Hematopoietic multipotent progenitor cell treated with erythropoietin and hydrocortisone succinate and interleukin-3 and kit ligand, for 4 days (in vitro differentiated cells): ENCODE data around the gene MRPL33.

Experiments
- DNase-seq: peaks from one replicate; pipeline ENCODE4 v3.0.0-alpha.2; 2015

Gene MRPL33

DNA sequence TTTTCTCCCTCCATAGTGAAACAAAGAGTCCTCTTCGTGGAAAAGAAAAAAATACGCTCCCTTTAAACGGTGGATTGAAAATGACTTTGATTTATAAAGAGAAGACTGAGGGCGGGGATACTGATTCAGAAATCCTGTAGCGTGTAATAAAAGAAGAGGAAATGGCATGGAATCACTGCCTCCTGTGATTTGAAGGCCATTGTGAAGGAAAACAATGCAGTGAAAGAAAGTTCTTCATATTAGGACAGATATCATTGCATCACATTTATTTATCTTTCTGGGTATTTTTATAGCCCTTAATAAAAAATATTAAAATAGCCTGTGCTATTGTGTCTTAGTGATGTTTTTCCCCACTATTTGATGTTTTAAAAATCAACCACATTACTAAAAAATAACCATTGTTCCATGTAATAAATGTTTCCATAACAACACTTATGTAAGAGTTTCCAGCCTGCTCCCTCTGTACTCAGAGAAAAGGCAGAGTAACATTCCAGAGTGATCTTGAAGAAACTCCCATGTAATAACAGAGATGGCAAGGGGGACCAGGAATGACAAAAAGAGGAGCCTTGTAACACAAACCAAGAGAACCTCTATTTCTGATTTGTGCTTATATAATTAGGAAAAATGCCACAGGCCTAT, 8.0 kb downstream of the MRPL33 start:
- DNase-seq: no peak

GRCh38 chr2:27781496-27781895, 10.0 kb downstream of the MRPL33 start:
- DNase-seq: no peak

DNA sequence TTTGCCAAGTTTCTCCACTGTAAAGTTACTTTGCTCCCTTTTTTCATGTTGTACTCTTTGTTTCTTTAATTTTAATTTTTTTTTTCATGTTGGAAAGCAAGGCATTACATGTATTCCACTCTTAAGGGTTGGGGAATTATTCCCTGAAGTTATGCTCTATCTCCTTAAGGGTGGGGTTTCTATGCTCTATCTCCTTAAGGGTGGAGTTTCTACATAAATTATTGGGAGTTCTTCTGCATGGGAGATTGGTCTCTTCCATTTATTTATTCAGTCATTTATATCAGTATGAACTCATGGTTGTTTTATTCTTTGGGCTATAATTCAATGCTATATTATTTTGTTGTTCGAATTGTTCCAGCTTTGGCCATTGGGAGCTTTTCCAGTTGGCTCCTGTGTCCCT, 11.2 kb downstream of the MRPL33 start:
- DNase-seq: no peak

GRCh38 chr2:27790796-27791195, 19.3 kb downstream of the MRPL33 start:
- no peak for DNase-seq

DNA sequence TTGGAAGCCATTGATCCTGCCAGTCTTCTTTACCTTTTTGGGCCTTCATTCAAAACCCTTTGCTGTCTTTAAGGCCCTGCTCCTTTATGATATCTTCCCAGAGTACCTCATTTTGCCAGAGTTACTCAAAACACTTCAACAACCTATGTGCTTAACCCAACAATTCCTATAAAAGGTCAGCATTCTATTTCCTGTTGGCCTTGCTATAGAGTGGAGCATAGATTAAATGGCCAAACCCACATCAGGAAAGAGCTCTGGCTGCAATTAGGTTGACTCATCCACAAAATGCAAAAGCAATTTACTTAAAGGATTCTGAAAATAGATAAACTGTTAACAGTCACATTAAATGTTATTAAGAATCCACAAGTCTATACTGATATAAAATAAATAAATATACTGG, 21.2 kb downstream of the MRPL33 start:
- no peak for DNase-seq

- no peak for DNase-seq
These were observed 23.7 kb downstream of the MRPL33 start for GRCh38 chr2:27795093-27795834.

GRCh38 chr2:27795868-27796277, 24.4 kb downstream of the MRPL33 start:
- no peak for DNase-seq

DNA sequence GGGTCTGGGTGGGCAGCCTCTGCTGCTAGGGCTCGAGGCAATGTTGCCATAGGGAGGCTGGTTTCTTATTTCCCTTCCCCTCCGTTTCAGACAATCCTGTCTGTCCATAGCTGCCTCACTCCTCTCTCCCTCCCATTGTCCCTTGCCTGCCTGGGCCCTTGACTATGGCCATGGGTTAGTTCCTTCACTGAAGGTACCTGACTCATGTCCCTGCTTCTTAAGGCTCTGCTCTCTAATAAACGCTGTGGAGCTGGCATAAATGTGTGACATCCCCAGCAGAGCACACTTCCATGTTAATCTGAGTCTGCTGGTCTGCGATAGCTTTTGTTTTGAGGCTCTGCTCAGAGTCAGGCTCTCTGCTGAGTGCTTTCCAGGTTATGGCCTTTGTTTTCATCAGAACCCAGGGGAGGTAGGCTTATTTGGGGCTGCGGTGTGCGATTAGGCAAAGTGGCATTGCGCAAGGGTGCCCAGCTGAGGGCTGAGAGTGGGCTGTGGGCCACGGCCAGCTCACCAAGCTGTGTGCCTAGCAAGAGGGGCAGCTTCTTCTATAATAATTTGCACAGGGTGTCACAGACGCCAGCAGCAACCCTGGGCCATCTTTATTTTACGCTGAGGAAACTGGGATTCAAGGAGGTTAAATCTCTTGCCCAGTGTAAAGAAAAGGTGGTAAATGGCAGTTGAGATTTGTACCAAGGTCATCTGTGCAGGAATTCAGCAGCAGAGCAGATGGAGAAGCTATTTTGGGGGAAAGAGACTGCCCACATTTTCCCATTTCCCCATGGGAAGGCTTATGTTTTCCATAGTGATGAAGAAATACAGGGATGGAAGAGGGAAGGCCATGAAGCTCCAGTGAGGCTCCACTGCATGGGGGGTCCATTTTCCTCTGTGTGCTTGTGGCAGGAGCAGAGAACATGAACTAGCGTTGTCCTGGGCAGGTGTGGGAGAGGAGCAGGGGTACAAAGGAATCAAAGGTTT, 25.6 kb downstream of the MRPL33 start:
- DNase-seq: peak; percentile 63

- no peak for DNase-seq
These were observed 26.3 kb downstream of the MRPL33 start for GRCh38 chr2:27797841-27798240.

DNA sequence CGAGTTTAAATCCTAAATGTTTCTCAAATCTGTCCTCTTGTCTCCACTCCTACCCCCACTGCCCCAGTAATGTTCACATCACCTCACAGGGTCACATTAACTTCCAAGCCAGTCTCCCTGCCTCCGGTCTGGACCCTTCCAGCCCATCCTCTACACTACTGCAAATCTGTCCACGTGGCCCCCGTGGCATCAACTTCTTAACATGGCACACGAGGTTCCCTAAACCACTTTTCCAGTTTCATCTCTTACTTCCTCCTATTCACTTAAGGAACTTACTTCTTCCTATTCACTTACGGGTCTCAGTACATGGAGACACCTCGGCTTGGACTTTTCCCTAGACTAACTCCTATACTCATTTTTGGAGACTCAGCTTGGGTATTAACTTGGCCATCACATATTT, 27.0 kb downstream of the MRPL33 start:
- DNase-seq: no peak

DNA sequence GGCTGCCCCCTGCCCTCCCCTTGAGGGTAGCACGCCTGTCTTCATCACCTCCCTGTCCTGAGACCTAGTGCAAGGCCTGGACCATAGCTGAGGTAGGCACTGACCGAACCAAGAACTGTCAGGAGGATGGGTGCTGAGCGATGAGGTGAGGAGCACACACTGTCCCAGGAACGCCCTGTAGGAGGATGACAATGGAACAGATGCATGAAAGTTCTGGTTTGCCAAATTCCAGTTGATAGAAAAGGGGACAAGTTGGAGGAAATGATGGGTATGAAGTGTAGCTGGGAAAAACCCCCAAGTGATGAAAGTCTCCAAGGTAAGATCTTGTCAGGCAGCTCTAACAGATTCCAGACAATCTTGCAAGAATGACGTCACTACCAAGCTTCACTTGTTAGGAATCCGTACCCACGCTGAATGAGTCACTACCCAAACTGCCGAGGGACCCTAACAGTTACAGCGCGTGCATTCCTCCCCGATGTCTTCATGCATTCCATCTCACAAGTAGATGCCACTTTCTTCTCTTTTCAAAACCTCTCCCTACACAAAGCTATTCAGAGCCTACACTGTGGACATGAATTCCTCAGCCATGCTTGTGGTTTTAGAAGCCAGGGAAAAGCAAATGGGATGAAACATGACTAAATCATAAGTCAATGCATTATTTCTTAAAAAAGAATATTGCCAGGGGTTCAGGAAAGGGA, 27.6 kb downstream of the MRPL33 start:
- no peak for DNase-seq

DNA sequence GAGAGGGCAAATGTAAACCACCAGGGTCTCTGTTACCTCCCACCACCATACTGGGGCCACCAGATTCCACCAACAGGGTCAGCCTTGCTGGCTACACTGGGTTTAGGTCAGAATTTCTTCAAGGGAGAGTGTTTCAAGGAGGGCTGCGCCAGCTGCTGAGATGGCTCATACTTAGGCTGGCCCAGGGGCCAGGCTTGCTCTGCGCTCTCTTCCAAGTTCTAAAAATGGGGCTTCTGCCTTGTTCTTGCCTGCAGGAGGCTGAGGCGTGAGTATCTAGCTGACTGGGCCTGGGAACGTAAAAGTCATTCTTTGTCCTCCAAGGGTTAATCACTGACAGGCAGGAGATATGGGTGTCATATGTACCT, 28.1 kb downstream of the MRPL33 start:
- DNase-seq: no peak

DNA sequence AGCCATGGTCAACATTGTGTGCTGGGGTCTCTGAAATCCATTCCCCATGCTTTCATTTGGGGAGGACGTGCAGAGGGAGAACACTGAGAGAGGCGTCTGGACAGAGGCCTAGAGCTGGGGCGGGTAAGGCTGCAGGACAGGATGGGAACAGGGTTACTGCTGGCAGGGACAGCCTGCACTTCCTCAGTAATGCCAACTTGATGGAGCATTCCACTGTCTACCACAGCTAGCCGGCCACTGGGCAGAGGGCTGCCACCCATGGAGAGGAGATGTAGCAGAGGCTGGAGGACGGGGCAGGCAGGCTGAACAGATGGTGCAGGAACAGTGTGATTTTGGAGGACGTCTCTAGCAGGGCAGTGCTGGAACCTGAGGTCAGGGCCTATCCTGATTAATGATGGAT, 29.3 kb downstream of the MRPL33 start:
- no peak for DNase-seq

DNA sequence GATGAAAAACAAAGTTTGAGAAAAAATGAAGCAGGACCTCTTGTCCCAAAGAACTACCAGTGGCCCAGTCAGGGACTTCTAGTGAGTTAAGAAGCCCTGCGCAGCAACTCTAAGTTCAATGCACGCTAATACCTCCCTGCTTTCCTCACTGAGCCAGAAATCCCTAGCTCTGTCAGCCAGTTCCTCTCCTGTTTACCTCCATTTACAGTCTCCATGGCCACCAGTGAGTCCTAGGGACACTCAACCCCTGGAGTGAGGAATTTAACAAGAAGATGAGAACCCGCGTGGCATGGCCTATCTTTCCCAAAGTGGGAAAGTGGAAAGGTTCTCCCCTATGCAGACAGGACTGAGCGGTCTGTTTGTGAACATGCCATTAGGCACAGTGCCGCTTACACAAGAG, 31.0 kb downstream of the MRPL33 start:
- DNase-seq: no peak

GRCh38 chr2:27803046-27803445, 31.5 kb downstream of the MRPL33 start:
- peak; percentile 35 for DNase-seq

- DNase-seq: peak; percentile 66
These were observed 32.6 kb downstream of the MRPL33 start for GRCh38 chr2:27804146-27804545.

GRCh38 chr2:27805180-27805579, 33.7 kb downstream of the MRPL33 start:
- DNase-seq: peak; percentile 29

- no peak for DNase-seq
These were observed 35.0 kb downstream of the MRPL33 start for GRCh38 chr2:27806311-27807059.

- DNase-seq: peak; percentile 40
These were observed 36.0 kb downstream of the MRPL33 start for GRCh38 chr2:27807476-27807875.

DNA sequence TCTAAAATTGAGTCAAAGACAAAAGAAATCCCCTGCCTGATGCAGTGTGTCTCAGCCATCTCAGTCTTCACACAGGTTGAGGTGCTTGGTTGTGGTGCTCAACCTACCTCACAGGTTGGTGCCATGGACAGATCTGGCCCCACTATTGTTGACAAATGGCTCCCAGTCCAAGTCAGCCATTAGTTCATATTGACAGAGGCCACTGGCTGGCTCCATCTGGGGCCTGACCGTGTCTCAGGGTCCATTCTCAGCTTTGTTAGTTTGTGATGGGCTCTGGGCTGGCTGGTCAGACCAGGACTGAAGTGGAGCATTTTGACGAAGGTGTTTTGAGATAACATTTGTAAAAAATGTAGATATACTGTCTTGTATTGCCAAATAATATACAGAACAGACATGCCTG, 36.9 kb downstream of the MRPL33 start:
- DNase-seq: no peak

DNA sequence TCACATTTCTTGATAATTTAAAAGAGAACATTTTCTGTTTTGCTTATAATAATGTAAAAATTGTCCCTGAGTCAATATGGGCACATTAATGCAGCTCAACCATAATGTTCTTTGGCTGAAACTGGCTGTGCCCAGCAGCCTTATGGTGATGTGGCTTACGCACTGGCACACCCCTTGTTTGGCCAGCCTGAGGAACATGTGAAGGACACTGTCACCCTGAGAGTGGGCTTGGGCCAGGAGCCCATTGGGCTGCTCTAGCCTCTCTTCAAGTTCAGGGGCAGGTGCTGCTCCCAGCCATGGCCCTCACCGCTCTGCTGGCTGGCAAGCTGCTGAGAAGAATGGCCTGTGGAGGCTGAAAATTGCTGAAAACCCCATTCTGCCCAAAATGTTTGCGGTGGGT, 37.5 kb downstream of the MRPL33 start:
- no peak for DNase-seq

DNA sequence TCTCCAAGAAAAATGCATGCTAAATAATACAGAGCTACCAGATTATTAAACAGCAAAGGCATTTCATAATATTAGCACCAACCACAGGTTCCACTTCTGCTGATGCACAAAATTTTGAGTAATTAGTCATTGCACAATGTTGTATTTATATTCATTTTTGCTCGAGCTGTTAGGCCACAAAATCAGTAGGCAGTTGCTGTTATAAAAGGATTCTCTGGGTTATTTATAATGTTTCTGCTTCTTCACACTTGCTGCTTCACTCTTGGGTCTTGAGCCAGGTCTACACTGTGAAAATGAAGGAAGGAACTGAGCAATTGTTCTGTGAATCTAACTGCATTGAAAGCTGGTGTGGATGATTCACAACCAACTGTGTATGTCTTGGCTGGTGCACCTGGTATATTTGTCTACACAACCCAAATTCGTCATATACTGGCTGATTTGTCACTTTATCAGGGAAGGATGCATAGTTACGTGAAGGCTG, 38.3 kb downstream of the MRPL33 start:
- DNase-seq: peak; percentile 72
